ENCODE data around the gene TMEM14C.

Gene TMEM14C

GRCh38 chr6:10779076-10779475 lies 56.2 kb downstream of the TMEM14C start:
- CTCF ChIA-PET = no interaction called here
- no peak for DNase-seq (ENCODE audit: extremely low spot score)
- TF ChIP-seq FOXK2 (IDR thresholded peaks at IDR 0.05) = no peak
- no peak for TF ChIP-seq NFRKB (IDR thresholded peaks at IDR 0.05)
- no peak for TF ChIP-seq TARDBP (IDR thresholded peaks at IDR 0.05)
- TF ChIP-seq FOXA1 (IDR thresholded peaks at IDR 0.05) = no peak
- no peak for TF ChIP-seq SP1 (IDR thresholded peaks at IDR 0.05)
- no peak for TF ChIP-seq ZNF384 (IDR thresholded peaks at IDR 0.05)
- POLR2A ChIA-PET = no interaction called here

All from HEK293T (cell line).